Hepatocyte (in vitro differentiated cells): Measurements from ENCODE around the gene CRIP2.

ENCODE experiments used
- CTCF ChIP-seq: fragments of 200-600 bp; sonication (generic); IDR thresholded peaks from 2 replicates; pipeline ENCODE4 v1.5.1; 2016; ENCODE audit warnings: antibody characterized with exemption, mild to moderate bottlenecking; ENCODE audit not compliant: poor library complexity
- EZH2 ChIP-seq: fragments of 200-600 bp; sonication (generic); IDR thresholded peaks from 2 replicates; pipeline ENCODE4 v1.6.1; 2016; ENCODE audit warnings: antibody characterized with exemption, mild to moderate bottlenecking, borderline replicate concordance
- EZH2phosphoT487 ChIP-seq: fragments of 200-600 bp; sonication (generic); IDR thresholded peaks from one replicate; pipeline ENCODE4 v1.6.1; 2018; ENCODE audit warnings: antibody characterized with exemption, mild to moderate bottlenecking, low read depth, moderate library complexity; ENCODE audit not compliant: unreplicated experiment, severe bottlenecking

- TF ChIP-seq CTCF (no peak), EZH2 (no peak), EZH2phosphoT487 (no peak)
Measured at GRCh38 chr14:105472486-105472991, 2.1 kb upstream of the CRIP2 start.
